ENCODE measurements around the gene NOLC1. TPM values are rescaled to one million over a fixed set of nuclear protein-coding genes. Genes with fewer than 3 reads are reported as not detected.

NOLC1 gene
- total RNA-seq, 4 donors from 2014 or later: 52.9 to 66.5 (median 57.2) TPM

- TF ChIP-seq POLR2AphosphoS5 (IDR thresholded peaks at IDR 0.05): no peak
- TF ChIP-seq CTCF (IDR thresholded peaks at IDR 0.05): no peak
- TF ChIP-seq EP300 (IDR thresholded peaks at IDR 0.05): no peak
- no peak for TF ChIP-seq POLR2A (IDR thresholded peaks at IDR 0.05)
- Histone ChIP-seq H3K9me3 (no peaks in the 10 kb centered on the region), H3K27ac (no peak overlapping the region), H3K27me3 (no peaks in the 10 kb centered on the region), H3K4me1 (peaks cover 0 to 2% (median 0%) of the 10 kb centered on the region in 3 donors), H3K36me3 (peaks cover 22 to 92% of the 10 kb centered on the region in 2 donors), H3K4me3 (no peak overlapping the region)
- WGBS, 2 donors (ENCODE audit: low coverage in 1 of 2): 100% methylated on average over 1 of the region's 4 CpGs
- ATAC-seq: no peak
These were observed 7.6 kb downstream of the NOLC1 start for GRCh38 chr10:102159831-102160230.

GRCh38 chr10:102163342-102163989, 11.3 kb downstream of the NOLC1 start:
- 49% methylated on average over 2 of the region's 4 CpGs; no CpG with 5 or more reads in 1 of the 2 donors for WGBS, 2 donors (ENCODE audit: low coverage in 1 of 2)
- Histone ChIP-seq H3K4me3 (no peak overlapping the region), H3K4me1 (no peaks in the 10 kb centered on the region), H3K27ac (no peak overlapping the region), H3K36me3 (peaks cover 22 to 59% of the 10 kb centered on the region in 2 donors), H3K9me3 (no peaks in the 10 kb centered on the region), H3K27me3 (no peaks in the 10 kb centered on the region)
- ATAC-seq: no peak
- TF ChIP-seq CTCF (IDR thresholded peaks at IDR 0.05): no peak
- TF ChIP-seq POLR2A (IDR thresholded peaks at IDR 0.05): no peak
- TF ChIP-seq POLR2AphosphoS5 (IDR thresholded peaks at IDR 0.05): no peak
- no peak for TF ChIP-seq EP300 (IDR thresholded peaks at IDR 0.05)

- Histone ChIP-seq H3K4me1 (peaks cover 0 to 11% (median 0%) of the 10 kb centered on the region in 3 donors), H3K4me3 (no peak overlapping the region), H3K27ac (no peak overlapping the region), H3K36me3 (peaks cover 0 to 15% of the 10 kb centered on the region in 2 donors), H3K9me3 (no peaks in the 10 kb centered on the region), H3K27me3 (no peaks in the 10 kb centered on the region)
- no peak for TF ChIP-seq POLR2AphosphoS5 (IDR thresholded peaks at IDR 0.05)
- TF ChIP-seq CTCF (IDR thresholded peaks at IDR 0.05): no peak
- no peak for TF ChIP-seq POLR2A (IDR thresholded peaks at IDR 0.05)
- TF ChIP-seq EP300 (IDR thresholded peaks at IDR 0.05): no peak
- 30 to 50% methylated on average over 1 of the region's 1 CpG for WGBS, 2 donors (ENCODE audit: low coverage in 1 of 2)
- ATAC-seq: no peak
These were observed 15.7 kb downstream of the NOLC1 start for GRCh38 chr10:102167861-102168260.

GRCh38 chr10:102170602-102171001, 18.4 kb downstream of the NOLC1 start:
- Histone ChIP-seq H3K27me3 (peaks cover 1% of the 10 kb centered on the region), H3K36me3 (no peaks in the 10 kb centered on the region), H3K4me1 (peaks cover 0 to 11% (median 0%) of the 10 kb centered on the region in 3 donors), H3K27ac (no peak overlapping the region), H3K4me3 (no peak overlapping the region), H3K9me3 (no peaks in the 10 kb centered on the region)
- 34 to 40% methylated on average over 3 of the region's 3 CpGs for WGBS, 2 donors (ENCODE audit: low coverage in 1 of 2)
- no peak for ATAC-seq
- no peak for TF ChIP-seq EP300 (IDR thresholded peaks at IDR 0.05)
- no peak for TF ChIP-seq CTCF (IDR thresholded peaks at IDR 0.05)
- TF ChIP-seq POLR2AphosphoS5 (IDR thresholded peaks at IDR 0.05): no peak
- TF ChIP-seq POLR2A (IDR thresholded peaks at IDR 0.05): no peak

- Histone ChIP-seq H3K4me1 (peaks cover 0 to 11% (median 0%) of the 10 kb centered on the region in 3 donors), H3K9me3 (no peaks in the 10 kb centered on the region), H3K27ac (no peak overlapping the region), H3K4me3 (no peak overlapping the region), H3K36me3 (no peaks in the 10 kb centered on the region), H3K27me3 (peaks cover 9% of the 10 kb centered on the region)
- WGBS, 2 donors (ENCODE audit: low coverage in 1 of 2): 85% methylated on average over 8 of the region's 8 CpGs; no CpG with 5 or more reads in 1 of the 2 donors
- no peak for TF ChIP-seq CTCF (IDR thresholded peaks at IDR 0.05)
- TF ChIP-seq EP300 (IDR thresholded peaks at IDR 0.05): no peak
- TF ChIP-seq POLR2AphosphoS5 (IDR thresholded peaks at IDR 0.05): no peak
- no peak for ATAC-seq
These were observed 20.1 kb downstream of the NOLC1 start for GRCh38 chr10:102172288-102172687.

Measured in gastroesophageal sphincter (tissue), 4 donors.